GM21390 (cell line): ENCODE results near the gene RAB3D.
"Not testable (repeated sequence)": the region's sequence is repeated elsewhere in the genome, so short reads cannot be mapped to it uniquely, and the experiment has no call there.

Experiments used
- ATAC-seq: cut with Tn5 transposase; IDR thresholded peaks from one replicate; pipeline ENCODE4 v1.9.1; 2021; ENCODE audit not compliant: unreplicated experiment

The RAB3D gene

DNA sequence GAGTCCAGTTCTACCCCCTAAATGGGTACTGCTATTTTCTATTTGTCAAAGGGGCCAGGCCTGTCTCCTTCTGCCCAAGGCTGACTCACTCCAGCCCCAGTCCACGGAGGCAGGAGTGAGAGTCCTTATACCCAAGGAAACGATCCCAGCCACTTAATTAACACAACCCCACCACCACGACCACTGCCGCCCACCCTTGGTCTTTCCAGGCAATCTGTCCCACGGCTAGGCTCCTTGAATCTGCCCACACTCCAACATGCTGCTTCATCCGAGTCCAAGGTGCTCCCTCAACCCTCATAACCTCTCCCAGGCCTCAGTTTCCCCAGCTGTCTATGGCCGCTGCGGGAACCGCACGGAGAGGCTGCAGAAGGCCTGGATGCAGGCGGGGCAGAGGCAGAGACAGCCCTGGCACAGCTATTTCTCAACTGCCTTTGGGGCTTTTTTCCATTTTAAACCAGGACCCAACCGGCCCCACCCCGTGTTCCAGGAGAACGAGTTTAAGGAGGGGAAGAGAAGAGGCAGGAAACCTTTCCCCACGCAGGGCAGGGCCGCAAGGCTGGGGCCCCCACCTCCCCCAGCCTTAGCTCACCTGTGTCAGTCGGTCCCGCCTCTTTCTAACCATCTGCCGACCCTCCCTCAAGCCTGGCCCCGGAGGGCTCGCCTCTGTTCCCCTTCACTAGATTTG, 746 bp downstream of the RAB3D start:
- no peak for ATAC-seq

DNA sequence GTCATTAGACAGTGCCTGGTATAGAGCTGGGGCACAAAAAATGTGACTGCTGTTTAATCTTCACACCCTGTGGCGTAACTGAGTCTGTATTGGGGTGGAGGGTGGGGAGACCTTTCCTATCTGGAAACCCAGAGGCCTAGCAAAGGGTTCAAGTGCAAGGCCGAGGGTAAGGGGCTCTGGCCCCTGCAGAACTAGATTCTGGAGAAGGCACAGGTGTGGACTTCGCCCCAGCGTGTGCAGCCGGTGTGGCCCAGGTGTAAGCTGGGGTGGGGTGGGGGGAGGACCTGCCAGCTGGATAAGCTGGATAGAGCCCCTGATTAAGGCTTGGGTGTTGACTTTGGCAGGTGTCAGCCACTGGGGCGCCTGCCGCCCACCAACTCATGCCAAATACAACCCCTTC, 1.3 kb downstream of the RAB3D start:
- no peak for ATAC-seq

DNA sequence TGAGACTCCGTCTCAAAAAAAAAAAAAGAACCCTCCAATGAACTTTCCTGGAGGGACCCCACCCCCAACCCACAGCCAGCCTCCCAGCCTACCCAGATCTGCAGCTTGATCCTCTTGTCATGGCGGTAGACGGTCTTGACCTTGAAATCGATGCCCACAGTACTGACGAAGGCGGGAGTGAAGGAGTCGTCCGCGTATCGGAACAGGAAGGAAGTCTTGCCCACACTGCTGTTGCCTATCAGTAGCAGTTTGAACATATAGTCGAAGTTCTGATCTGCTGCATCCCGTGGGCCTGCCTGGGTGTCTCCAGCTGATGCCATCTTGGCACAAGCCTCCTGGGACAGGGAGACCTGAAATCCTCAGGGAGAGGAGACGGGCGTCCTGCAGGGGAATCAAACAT, 2.4 kb downstream of the RAB3D start:
- ATAC-seq: no peak

GRCh38 chr19:11335449-11336146, 3.9 kb downstream of the RAB3D start:
- ATAC-seq: no peak

DNA sequence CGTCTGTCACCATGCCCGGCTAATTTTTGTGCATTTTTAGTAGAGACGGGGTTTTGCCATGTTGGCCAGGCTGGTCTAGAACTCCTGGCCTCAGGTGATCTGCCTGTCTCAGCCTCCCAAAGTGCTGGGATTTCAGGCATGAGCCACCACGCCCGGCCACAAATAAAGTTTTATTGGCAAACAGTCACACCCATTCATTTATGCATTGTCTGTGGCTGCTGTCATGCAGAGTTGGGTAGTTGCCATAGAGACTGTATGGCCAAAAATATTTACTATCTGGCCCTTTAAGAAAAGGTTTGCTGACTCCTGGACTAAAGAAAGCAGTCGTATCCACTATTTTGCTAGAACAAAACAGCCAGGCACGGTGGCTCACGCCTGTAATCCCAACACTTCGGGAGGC, 5.6 kb downstream of the RAB3D start:
- not testable (repeated sequence) for ATAC-seq

DNA sequence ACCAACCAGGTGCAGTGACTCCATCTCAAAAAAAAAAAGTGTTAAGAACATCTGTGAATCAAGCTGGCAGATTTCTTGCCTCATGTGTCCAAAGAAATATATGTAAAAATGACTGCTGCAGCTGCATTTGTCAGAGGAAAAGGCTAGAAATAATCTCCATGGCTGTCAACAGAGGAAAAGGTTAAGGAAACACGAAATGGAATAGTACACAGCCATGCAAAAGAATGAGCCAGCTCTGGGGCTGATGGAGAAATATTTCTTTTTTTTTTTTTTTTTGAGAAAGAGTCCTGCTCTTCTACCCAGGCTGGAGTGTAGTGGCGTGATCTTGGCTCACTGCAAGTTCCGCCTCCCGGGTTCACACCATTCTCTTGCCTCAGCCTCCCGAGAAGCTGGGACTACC, 6.6 kb downstream of the RAB3D start:
- ATAC-seq: no peak

DNA sequence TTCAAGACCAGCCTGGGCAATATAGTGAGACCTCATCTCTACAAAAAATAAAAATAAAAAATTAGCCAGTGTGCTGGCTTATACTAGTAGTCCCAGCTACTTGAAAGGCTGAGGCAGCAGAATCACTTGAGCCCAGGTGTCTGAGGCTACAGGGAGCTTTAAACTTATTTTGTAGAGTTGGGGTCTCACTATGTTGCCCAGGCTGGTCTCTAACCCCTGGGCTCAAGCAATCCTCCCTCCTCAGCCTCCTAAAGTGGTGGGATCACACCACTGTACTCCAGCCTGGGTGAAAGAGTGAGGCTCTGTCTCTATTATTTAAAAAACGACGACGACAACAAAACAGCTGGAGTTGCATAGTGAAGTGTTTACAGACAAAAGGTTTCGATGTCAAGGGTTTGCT, 8.0 kb downstream of the RAB3D start:
- ATAC-seq: no peak

DNA sequence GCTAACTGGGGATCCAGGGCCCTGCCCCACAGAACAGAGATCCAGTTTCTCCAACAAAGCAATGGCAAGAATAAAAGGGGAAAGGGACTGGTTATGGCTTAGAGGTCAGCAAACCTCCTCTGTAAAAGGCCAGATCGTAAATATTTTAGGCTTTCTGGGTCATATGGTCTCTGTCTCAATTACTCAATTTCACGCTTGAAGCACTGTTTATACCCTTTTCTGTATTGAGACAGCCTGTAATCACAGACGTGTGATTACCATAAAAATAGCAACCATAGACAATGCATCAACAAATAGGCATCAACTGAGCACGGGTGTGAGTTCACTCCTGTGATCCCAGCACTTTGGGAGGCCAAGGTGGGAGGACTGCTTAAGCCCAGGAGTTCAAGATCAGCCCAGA, 9.3 kb downstream of the RAB3D start:
- no peak for ATAC-seq

GRCh38 chr19:11325544-11325943, 13.9 kb downstream of the RAB3D start:
- ATAC-seq: no peak

- ATAC-seq: no peak
Measured at GRCh38 chr19:11324748-11325389, 14.6 kb downstream of the RAB3D start.

GRCh38 chr19:11324079-11324661, 15.3 kb downstream of the RAB3D start:
- no peak for ATAC-seq

DNA sequence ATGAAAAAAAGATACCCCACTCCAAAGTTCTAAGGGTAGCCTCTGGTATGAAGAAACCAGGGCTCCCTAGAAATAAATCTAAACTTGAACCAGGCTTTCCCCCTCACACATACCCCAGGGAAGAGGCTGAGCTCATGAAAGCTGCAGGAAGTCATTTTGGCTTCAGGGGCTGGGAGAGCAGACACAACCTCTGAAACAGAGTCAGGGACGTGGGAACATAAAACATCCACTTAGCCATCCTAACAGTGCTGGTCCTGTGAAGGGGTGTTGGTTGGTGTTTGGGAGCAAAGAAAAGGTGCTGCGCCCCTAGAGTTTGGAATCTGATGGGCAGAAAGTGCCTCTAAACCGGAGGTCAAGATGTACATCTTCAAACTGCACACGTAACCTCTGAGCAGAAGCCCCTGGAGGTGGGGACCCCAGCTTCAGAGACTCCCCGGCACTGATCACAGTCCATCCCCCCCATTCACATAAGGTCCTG, 15.8 kb downstream of the RAB3D start:
- ATAC-seq: no peak

DNA sequence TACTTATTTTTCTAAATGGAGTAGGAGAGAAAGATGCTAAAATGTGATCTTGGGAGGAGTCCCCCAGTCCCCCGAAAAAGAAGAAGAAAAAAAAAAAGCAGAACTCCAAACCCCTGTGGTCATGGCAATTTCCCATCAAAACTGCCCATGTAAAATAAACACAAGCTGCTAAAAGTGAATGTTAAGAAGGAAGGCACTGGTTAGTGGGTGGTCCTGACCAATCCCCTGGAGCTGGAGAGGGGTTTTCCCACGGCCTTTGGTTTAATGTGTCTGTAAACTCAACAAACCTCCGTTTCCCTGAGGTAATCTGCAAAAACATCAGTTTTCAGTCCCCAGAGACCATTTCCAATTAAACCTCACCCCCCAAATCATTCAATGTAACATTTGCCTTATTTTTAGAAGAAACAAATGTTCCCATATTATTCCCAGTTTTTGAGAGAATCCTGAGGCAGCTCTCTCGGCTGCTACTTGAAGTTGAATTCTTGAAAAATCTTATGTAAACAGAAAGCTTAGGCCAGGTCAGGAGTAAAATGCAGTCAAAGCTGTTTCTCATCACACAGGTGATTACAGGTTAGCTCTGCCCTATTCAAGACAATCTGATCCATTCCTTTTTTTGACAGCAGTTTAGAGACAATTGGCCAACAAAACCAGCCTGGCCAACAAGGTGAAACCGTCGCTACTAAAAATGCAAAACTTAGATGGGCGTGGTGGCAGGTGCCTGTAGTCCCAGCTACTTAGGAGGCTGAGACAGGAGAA, 17.0 kb downstream of the RAB3D start:
- ATAC-seq: no peak

DNA sequence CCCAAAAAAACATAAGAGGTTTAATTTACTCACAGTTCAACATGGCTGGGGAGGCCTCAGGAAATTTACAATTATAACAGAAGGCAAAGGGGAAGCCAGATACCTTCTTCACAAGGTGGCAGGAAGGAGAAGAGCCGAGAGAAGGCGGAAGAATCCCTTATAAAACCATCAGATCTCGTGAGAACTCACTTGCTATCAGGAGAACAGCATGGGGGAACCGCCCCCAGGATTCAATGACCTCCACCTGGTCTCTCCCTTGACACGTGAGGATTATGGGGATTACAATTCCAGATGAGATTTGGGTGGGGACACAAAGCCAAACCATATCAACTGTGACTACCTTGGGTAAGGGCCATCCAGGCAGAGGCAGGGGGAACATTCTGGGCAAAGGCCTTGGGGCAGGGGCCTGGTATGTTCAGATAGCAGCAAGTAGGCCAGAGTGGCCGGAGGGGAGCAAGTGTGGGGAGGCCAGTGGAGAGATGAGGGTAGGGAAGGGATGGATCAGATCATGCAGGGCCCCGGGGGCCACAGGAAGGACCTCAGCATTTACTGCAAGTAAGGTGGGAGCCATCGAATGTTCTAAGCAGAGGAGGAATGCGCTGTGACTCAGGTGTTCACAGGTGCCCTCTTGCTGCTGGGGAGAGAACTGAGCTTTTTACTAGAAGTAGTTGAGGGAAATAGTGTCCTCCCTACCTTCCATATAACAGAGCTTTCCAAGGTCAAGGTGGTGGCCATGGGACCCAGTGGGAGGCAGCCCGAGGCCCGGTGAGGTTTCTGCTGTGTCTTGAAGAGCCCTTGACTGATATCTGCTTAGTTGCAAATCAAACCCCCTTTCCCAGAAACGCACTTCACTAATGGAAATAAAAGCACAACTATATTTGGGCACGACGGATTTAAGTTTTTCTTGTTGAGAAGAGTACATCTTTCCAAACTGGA, 18.0 kb downstream of the RAB3D start:
- ATAC-seq: no peak

DNA sequence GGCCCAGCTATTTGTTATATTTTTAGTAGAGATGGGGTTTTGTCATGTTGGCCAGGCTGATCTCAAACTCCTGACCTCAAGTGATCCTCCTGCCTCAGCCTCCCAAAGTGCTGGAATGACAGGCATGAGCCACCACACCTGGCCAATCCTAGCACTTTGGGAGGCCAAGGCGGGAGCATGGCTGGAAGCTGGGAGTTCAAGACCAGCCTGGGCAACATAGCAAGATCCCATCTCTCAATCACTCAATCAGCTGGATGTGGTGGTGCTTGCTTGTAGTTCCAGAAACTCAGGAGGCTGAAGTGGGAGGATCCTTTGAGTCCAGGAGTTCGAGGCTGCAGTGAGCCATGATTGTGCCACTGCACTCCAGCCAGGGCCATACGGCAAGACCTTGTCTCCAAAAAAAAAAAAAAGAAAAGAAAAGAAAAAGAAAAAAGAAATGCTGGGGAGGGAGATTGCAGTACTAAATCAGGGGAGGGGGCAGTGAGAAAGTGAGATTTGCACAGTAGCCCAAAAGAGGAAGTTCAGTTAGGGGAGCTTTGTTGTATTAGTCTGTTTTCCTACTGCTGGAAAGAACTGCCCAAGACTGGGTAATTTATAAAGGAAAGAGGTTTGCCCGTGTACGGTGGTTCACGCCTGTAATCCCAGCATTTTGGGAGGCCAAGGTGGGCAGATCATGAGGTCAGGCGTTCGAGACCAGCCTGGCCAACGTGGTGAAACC, 19.0 kb downstream of the RAB3D start:
- ATAC-seq: not testable (repeated sequence)

DNA sequence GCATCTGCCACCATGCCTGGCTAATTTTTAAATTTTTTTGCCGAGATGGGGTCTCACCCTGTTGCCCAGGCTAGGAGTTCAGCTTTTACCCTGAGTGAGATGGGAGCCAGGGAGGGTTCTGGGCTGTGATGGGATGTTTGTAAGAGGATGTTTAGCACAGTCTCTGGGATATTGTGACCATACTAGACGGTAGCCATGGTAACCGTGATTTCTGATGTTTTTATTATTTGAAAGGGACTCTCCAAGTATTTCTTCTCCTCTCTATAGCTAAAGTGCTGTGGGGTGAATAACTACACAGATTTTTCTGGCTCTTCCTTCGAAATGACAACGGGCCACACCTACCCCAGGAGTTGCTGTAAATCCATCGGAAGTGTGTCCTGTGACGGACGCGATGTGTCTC, 33.1 kb downstream of the RAB3D start:
- no peak for ATAC-seq

- no peak for ATAC-seq
Measured at GRCh38 chr19:11304936-11305335, 34.5 kb downstream of the RAB3D start.

GRCh38 chr19:11300811-11301120, 38.7 kb downstream of the RAB3D start:
- no peak for ATAC-seq

DNA sequence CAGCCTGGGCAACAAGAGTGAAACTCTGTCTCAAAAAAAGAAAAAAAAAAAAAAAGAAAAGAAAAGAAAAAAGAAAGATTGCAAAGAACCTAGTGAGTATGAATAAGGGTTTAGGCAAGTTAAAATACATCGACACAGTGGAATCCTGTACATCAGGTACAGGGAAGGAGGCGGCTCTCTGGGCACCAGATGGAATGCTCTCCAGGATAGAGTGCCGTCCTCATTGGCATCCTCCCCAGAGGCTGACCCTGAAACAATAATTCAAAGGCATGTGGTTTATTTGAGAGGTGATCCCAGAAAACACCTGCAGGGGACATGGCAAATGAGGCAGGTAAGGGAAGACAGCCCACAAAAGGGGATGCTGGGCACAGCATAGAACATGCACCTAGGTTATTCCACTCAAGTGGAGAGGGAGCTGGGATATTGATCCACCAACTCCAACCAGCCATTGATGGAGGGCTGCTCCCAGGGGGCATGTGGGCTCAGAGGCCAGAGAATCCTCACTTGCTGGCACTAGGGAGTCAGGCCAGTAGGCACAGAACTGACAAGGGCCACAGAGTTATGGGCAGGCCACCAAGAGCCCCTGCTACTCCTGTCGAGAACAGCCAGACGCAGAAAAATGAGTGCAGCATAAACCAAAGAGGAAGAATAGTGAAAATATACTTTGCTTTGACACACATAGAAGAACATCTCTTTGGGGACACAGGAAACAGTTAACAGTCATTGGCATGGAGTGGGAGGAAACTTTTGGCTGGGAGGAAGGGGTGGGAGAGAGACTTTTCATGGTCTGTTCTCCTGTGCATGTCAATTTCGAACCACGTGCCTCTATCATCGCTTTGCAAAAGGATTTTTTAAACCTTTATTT, 39.3 kb downstream of the RAB3D start:
- ATAC-seq: no peak
